Gastrocnemius medialis (tissue), 4 donors: ENCODE data around the gene NPHS1.
A peak's percentile ranks its signal among the peaks of the same experiment; 100 is the strongest.

ENCODE experiments used
- POLR2A ChIP-seq, 2 donors: fragments of 450-650 bp; IDR thresholded peaks; one replicate each; pipeline ENCODE4 v1.6.1; 2017; ENCODE audit warnings: antibody characterized with exemption in 2 of 2, mild to moderate bottlenecking in 2 of 2, moderate library complexity in 2 of 2
- TF ChIP-seq, protein P1 (sequence below), 5 experiments: fragments of 450-650 bp in 3 of 5; fragments of 200-600 bp in 2 of 5; sonication (generic) in 2 of 5; IDR thresholded peaks in 4 of 5; conservative IDR thresholded peaks in 1 of 5; 1 replicate in 4 of 5; 2 replicates in 1 of 5; pipeline ENCODE4 v1.5.1; 2016 to 2019; ENCODE audit warnings: antibody characterized with exemption in 5 of 5, mild to moderate bottlenecking in 3 of 5, moderate library complexity in 3 of 5

DNA sequence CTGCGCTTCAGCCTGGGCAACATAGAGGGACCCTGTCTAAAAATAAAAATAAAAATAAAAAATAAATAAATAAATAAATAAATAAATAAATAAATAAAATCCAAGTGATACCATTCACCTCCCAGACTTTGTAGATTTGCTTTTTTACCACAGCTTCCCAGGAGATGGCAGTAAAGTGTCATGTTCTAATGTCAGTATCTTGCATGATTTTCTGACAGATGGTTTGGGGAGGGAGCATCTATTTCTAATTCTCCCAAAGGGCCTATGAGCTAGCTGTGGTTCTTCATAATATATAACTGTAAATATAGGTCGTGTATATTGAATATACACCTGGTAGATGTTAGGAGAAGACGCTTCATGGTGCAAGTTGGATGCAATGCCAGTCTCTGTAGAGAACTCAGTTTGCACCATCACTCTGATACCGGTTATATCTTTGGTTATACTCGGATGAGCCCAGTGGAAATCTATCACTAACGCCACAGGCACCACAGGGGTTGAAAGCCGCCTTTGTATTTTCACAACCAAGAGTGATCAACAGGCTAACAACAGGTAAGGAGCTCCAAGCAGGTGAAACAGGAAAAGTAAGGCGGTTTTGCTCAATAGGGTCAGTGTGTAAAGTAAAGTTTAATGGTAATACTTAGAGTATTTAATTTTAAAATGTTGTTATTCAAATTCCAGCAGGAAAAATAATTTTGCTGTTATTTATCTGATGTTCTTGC lies 30.0 kb upstream of the NPHS1 start:
- TF ChIP-seq, protein P1, sequence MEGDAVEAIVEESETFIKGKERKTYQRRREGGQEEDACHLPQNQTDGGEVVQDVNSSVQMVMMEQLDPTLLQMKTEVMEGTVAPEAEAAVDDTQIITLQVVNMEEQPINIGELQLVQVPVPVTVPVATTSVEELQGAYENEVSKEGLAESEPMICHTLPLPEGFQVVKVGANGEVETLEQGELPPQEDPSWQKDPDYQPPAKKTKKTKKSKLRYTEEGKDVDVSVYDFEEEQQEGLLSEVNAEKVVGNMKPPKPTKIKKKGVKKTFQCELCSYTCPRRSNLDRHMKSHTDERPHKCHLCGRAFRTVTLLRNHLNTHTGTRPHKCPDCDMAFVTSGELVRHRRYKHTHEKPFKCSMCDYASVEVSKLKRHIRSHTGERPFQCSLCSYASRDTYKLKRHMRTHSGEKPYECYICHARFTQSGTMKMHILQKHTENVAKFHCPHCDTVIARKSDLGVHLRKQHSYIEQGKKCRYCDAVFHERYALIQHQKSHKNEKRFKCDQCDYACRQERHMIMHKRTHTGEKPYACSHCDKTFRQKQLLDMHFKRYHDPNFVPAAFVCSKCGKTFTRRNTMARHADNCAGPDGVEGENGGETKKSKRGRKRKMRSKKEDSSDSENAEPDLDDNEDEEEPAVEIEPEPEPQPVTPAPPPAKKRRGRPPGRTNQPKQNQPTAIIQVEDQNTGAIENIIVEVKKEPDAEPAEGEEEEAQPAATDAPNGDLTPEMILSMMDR (IDR thresholded peaks at IDR 0.05 in 4 of 5, conservative IDR thresholded peaks at IDR 0.05 in 1 of 5), result peak in 4 of 5 experiments; percentile 17 to 44 (median 28)
- TF ChIP-seq POLR2A (IDR thresholded peaks at IDR 0.05), result no peak
